GM19372 (cell line): Measurements from ENCODE around the gene FBRS.
"Not testable (repeated sequence)": the region's sequence is repeated elsewhere in the genome, so short reads cannot be mapped to it uniquely, and the experiment has no call there.

ENCODE experiments used
- ATAC-seq: cut with Tn5 transposase; IDR thresholded peaks from one replicate; pipeline ENCODE4 v1.9.1; 2021; ENCODE audit warnings: mild to moderate bottlenecking, low read depth, moderate library complexity; ENCODE audit not compliant: unreplicated experiment

FBRS gene

GRCh38 chr16:30697264-30698138 lies 39.3 kb downstream of the FBRS start:
- ATAC-seq = peak; percentile 83

GRCh38 chr16:30698139-30698815 lies 40.0 kb downstream of the FBRS start:
- peak; percentile 66 for ATAC-seq

GRCh38 chr16:30698816-30699614 lies 40.8 kb downstream of the FBRS start, which contains the start of gene SRCAP:
TSS of gene SRCAP (plus strand) at chr16:30699171. CDS start at chr16:30700825, 1,654 bp downstream.
- ATAC-seq = peak; percentile 31

GRCh38 chr16:30699615-30700099 lies 41.4 kb downstream of the FBRS start:
- no peak for ATAC-seq

GRCh38 chr16:30700491-30700890 lies 42.3 kb downstream of the FBRS start:
- no peak for ATAC-seq

GRCh38 chr16:30700971-30701370 lies 42.7 kb downstream of the FBRS start:
- ATAC-seq = no peak

GRCh38 chr16:30703071-30703470 lies 44.8 kb downstream of the FBRS start:
- not testable (repeated sequence) for ATAC-seq

GRCh38 chr16:30703971-30704370 lies 45.7 kb downstream of the FBRS start:
- ATAC-seq = no peak

GRCh38 chr16:30706046-30706445 lies 47.8 kb downstream of the FBRS start:
- no peak for ATAC-seq

- ATAC-seq = no peak
These were observed 52.7 kb downstream of the FBRS start for GRCh38 chr16:30710971-30711370.

- no peak for ATAC-seq
These were observed 53.5 kb downstream of the FBRS start for GRCh38 chr16:30711712-30712111.

- no peak for ATAC-seq
These were observed 57.7 kb downstream of the FBRS start for GRCh38 chr16:30715750-30716445.

- ATAC-seq = no peak
These were observed 61.9 kb downstream of the FBRS start for GRCh38 chr16:30720086-30720485.
